Stimulated activated CD4-positive, alpha-beta T cell treated with anti-CD3 and anti-CD28 coated beads, Interleukin-2, amount 100 ng/mL, for 48 hours (primary cell): Measurements from ENCODE around the gene POU2F1.

ENCODE experiments used
- DNase-seq, 2 donors: peaks; one replicate each; pipeline ENCODE4 v3.0.0-alpha.2; 2020

The POU2F1 gene

GRCh38 chr1:167371030-167371429 lies 150.3 kb downstream of the POU2F1 start:
- no peak for DNase-seq

GRCh38 chr1:167373398-167373797 lies 152.7 kb downstream of the POU2F1 start:
- DNase-seq: no peak

- no peak for DNase-seq
Measured at GRCh38 chr1:167373986-167374385, 153.3 kb downstream of the POU2F1 start.

GRCh38 chr1:167375949-167376348 lies 155.3 kb downstream of the POU2F1 start:
- no peak for DNase-seq

GRCh38 chr1:167387251-167387910 lies 166.7 kb downstream of the POU2F1 start:
- DNase-seq: no peak

GRCh38 chr1:167388976-167389375 lies 168.3 kb downstream of the POU2F1 start:
- no peak for DNase-seq

GRCh38 chr1:167392200-167392696 lies 171.6 kb downstream of the POU2F1 start:
- no peak for DNase-seq

GRCh38 chr1:167400359-167400953 lies 179.8 kb downstream of the POU2F1 start:
- no peak for DNase-seq

- peak; percentile 26 to 33 for DNase-seq
Measured at GRCh38 chr1:167401260-167401873, 180.7 kb downstream of the POU2F1 start.

GRCh38 chr1:167404161-167404888 lies 183.6 kb downstream of the POU2F1 start:
- no peak for DNase-seq

- DNase-seq: no peak
Measured at GRCh38 chr1:167404908-167405307, 184.2 kb downstream of the POU2F1 start.

GRCh38 chr1:167408355-167408754 lies 187.7 kb downstream of the POU2F1 start:
- DNase-seq: no peak

GRCh38 chr1:167409183-167409582 lies 188.5 kb downstream of the POU2F1 start:
- DNase-seq: no peak

- no peak for DNase-seq
Measured at GRCh38 chr1:167412072-167412471, 191.4 kb downstream of the POU2F1 start.

GRCh38 chr1:167412920-167413319 lies 192.2 kb downstream of the POU2F1 start:
- DNase-seq: no peak

GRCh38 chr1:167413328-167413727 lies 192.6 kb downstream of the POU2F1 start:
- DNase-seq: no peak

GRCh38 chr1:167416506-167416905 lies 195.8 kb downstream of the POU2F1 start:
- no peak for DNase-seq

GRCh38 chr1:167418391-167418790 lies 197.7 kb downstream of the POU2F1 start:
- DNase-seq: no peak

GRCh38 chr1:167419245-167419644 lies 198.6 kb downstream of the POU2F1 start:
- DNase-seq: no peak

- no peak for DNase-seq
Measured at GRCh38 chr1:167420510-167420909, 199.8 kb downstream of the POU2F1 start.

- no peak for DNase-seq
Measured at GRCh38 chr1:167423684-167424619, 203.3 kb downstream of the POU2F1 start.

- no peak for DNase-seq
Measured at GRCh38 chr1:167425482-167425881, 204.8 kb downstream of the POU2F1 start.
